GM10847 (cell line): Measurements from ENCODE around the gene TMEM94.

Experiments used
- POLR2A ChIP-seq: IDR thresholded peaks from 2 replicates; pipeline ENCODE4 v1.6.1; 2011; ENCODE audit not compliant: insufficient read length; ENCODE audit errors: extremely low read depth

Gene TMEM94

GRCh38 chr17:75508931-75509361 is 52.5 kb downstream of the TMEM94 start:
- TF ChIP-seq POLR2A, result no peak

- no peak for TF ChIP-seq POLR2A
Observed at GRCh38 chr17:75509528-75510258, 53.3 kb downstream of the TMEM94 start.

- no peak for TF ChIP-seq POLR2A
Observed at GRCh38 chr17:75511270-75511609, 54.8 kb downstream of the TMEM94 start.

- TF ChIP-seq POLR2A, result no peak
Observed at GRCh38 chr17:75511610-75512575, 55.5 kb downstream of the TMEM94 start.

GRCh38 chr17:75512926-75513640 is 56.6 kb downstream of the TMEM94 start:
- no peak for TF ChIP-seq POLR2A

- no peak for TF ChIP-seq POLR2A
Observed at GRCh38 chr17:75513641-75514000, 57.2 kb downstream of the TMEM94 start.

- no peak for TF ChIP-seq POLR2A
Observed at GRCh38 chr17:75514299-75514918, 58.0 kb downstream of the TMEM94 start.

- TF ChIP-seq POLR2A, result no peak
Observed at GRCh38 chr17:75514919-75515495, 58.6 kb downstream of the TMEM94 start.

GRCh38 chr17:75515496-75516254 is 59.2 kb downstream of the TMEM94 start, which contains the start of gene CASKIN2:
Gene CASKIN2, minus strand, starts transcription at chr17:75515537. Its CDS starts 1,733 bp downstream, at chr17:75513804.
- TF ChIP-seq POLR2A, result no peak

- TF ChIP-seq POLR2A, result peak; percentile 25
Observed at GRCh38 chr17:75516255-75516618, 59.8 kb downstream of the TMEM94 start, which contains the start of gene TSEN54. Gene TSEN54, plus strand, starts transcription at chr17:75516528. Its CDS starts 33 bp downstream, at chr17:75516561.

- TF ChIP-seq POLR2A, result no peak
Observed at GRCh38 chr17:75516619-75517296, 60.3 kb downstream of the TMEM94 start.

- no peak for TF ChIP-seq POLR2A
Observed at GRCh38 chr17:75517297-75517865, 60.9 kb downstream of the TMEM94 start.

GRCh38 chr17:75518201-75518600 is 61.8 kb downstream of the TMEM94 start:
- no peak for TF ChIP-seq POLR2A

- no peak for TF ChIP-seq POLR2A
Observed at GRCh38 chr17:75518983-75519537, 62.6 kb downstream of the TMEM94 start.
